K562 (cell line): Measurements from ENCODE around the gene SNRNP200. TPM values are rescaled to one million over a fixed set of nuclear protein-coding genes. Genes with fewer than 3 reads are reported as not detected.

Experiments
- ATAC-seq: fragments of 200-7000 bp; cut with Tn5 transposase; 3 replicates; pipeline ENCODE4 v1.9.1; 2020; ENCODE audit warnings: moderate library complexity
- Bru-seq: library from RNA; stranded (reverse); fragments of 400-500 nt; gene quantifications from one replicate; lab custom pipeline; 2021; lab: Mats Ljungman, UMichigan
- BruChase-seq, 2 experiments: library from RNA; stranded (reverse); fragments of 400-500 nt; gene quantifications; one replicate each; lab custom pipeline; 2021; lab: Mats Ljungman, UMichigan
- BruUV-seq: library from RNA; stranded (reverse); fragments of 400-500 nt; replicated peaks from 2 replicates; lab custom pipeline; 2021; lab: Mats Ljungman, UMichigan
- CTCF ChIA-PET: fragments of 300-600 bp; formaldehyde crosslinking; extraction: SDS; loops from one replicate; lab custom pipeline; 2021; ENCODE audit warnings: low intra/inter-chr PET ratio; lab: Yijun Ruan, JAX
- POLR2A ChIA-PET: fragments of 300-600, 350-650 bp; sonication (Branson Sonifier 250); formaldehyde crosslinking; extraction: SDS; loops from one replicate; lab custom pipeline; 2021; ENCODE audit warnings: antibody characterized with exemption, inconsistent platforms; lab: Yijun Ruan, JAX
- DNase-seq, 4 experiments: peaks; one replicate each; pipeline versions ENCODE4 v3.0.0 to v3.0.0-alpha.2; 2011 to 2018; ENCODE audit warnings: low spot score in 3 of 4, mixed read lengths in 3 of 4; ENCODE audit errors: extremely low read depth in 1 of 4
- FAIRE-seq: peaks from 2 replicates; lab custom pipeline; 2011; peaks lifted over from hg19 to GRCh38; lab: Jason Lieb, UNC
- H2AFZ ChIP-seq: 2 replicates; pipeline ENCODE4 v1.6.0; 2011; ENCODE audit warnings: low read depth, low read length, control low read depth, inconsistent platforms
- H3K27ac ChIP-seq: fragments of 200-600 bp; 3 replicates; pipeline ENCODE4 v1.8.0; 2011; ENCODE audit warnings: low read depth, mild to moderate bottlenecking, control low read depth, inconsistent platforms, low read length, moderate library complexity, mixed read lengths; ENCODE audit errors: extremely low read depth
- H3K27me3 ChIP-seq, 2 experiments: fragments of 300-600 bp in 1 of 2; 2 replicates in 1 of 2; 3 replicates in 1 of 2; pipeline versions ENCODE4 v1.6.0 to v1.8.0; 2011; ENCODE audit warnings: inconsistent platforms in 2 of 2, low read length in 2 of 2, mild to moderate bottlenecking in 1 of 2, mixed read lengths in 1 of 2, moderate library complexity in 1 of 2; ENCODE audit not compliant: control insufficient read depth in 2 of 2, insufficient read depth in 2 of 2
- H3K36me3 ChIP-seq: fragments of 300-600 bp; 3 replicates; pipeline ENCODE4 v1.8.0; 2011; ENCODE audit warnings: mild to moderate bottlenecking, low read length, inconsistent platforms; ENCODE audit not compliant: control insufficient read depth, insufficient read depth
- H3K4me1 ChIP-seq, 2 experiments: fragments of 200-600 bp in 1 of 2; replicated peaks in 1 of 2; 2 replicates in 1 of 2; 3 replicates in 1 of 2; pipeline versions ENCODE4 v1.5.1 to v1.8.0; 2011; ENCODE audit warnings: inconsistent platforms in 2 of 2, low read length in 2 of 2, mild to moderate bottlenecking in 1 of 2, mixed read lengths in 1 of 2, moderate library complexity in 1 of 2; ENCODE audit not compliant: control insufficient read depth in 2 of 2, insufficient read depth in 2 of 2
- H3K4me2 ChIP-seq: 2 replicates; pipeline ENCODE4 v1.6.1; 2011; ENCODE audit warnings: low read length, control low read depth, inconsistent platforms, mixed read lengths; ENCODE audit not compliant: insufficient read depth
- H3K4me3 ChIP-seq: fragments of 200-600 bp; sonication (generic), shearing (Covaris generic); 2 replicates; pipeline ENCODE4 v1.5.1; 2016; ENCODE audit warnings: control low read depth, inconsistent platforms
- H3K79me2 ChIP-seq: fragments of 200-600 bp; 3 replicates; pipeline ENCODE4 v1.8.0; 2011; ENCODE audit warnings: low read length, inconsistent platforms; ENCODE audit not compliant: control insufficient read depth, insufficient read depth
- H3K9ac ChIP-seq, 2 experiments: 2 replicates each; pipeline versions ENCODE4 v1.6.0 to v1.6.1; 2011; ENCODE audit warnings: low read depth in 2 of 2, low read length in 2 of 2, control low read depth in 1 of 2, inconsistent platforms in 1 of 2, mild to moderate bottlenecking in 1 of 2, mixed read lengths in 1 of 2; ENCODE audit not compliant: insufficient read depth in 1 of 2
- H3K9me1 ChIP-seq: one replicate; pipeline ENCODE4 v1.6.0; 2011; ENCODE audit warnings: inconsistent platforms, mild to moderate bottlenecking, low read length, moderate library complexity; ENCODE audit not compliant: control insufficient read depth, insufficient read depth
- H3K9me3 ChIP-seq: replicated peaks from 2 replicates; pipeline ENCODE4 v1.5.1; 2011; ENCODE audit warnings: low read depth, low read length, inconsistent platforms; ENCODE audit not compliant: control insufficient read depth, insufficient read depth
- H4K20me1 ChIP-seq: replicated peaks from 2 replicates; pipeline ENCODE4 v1.6.1; 2011; ENCODE audit warnings: low read length, inconsistent platforms, mixed read lengths; ENCODE audit not compliant: control insufficient read depth, insufficient read depth
- CBX8 ChIP-seq: fragments of 200-600 bp; sonication (generic); IDR thresholded peaks from 2 replicates; pipeline ENCODE4 v1.6.1; 2012; ENCODE audit warnings: borderline replicate concordance, mixed run types, low read depth, mild to moderate bottlenecking, moderate library complexity, mixed read lengths, low read length, control low read depth, inconsistent platforms; ENCODE audit not compliant: poor library complexity, severe bottlenecking; ENCODE audit errors: extremely low read depth
- EP400 ChIP-seq: fragments of 450-650 bp; IDR thresholded peaks from 2 replicates; pipeline ENCODE4 v1.6.1; 2017; ENCODE audit warnings: antibody characterized with exemption, mild to moderate bottlenecking, moderate library complexity
- IRF2 ChIP-seq: sonication (generic); formaldehyde crosslinking; IDR thresholded peaks from 2 replicates; pipeline ENCODE4 v1.8.1; 2022; ENCODE audit warnings: mild to moderate bottlenecking, missing genetic modification reagents
- NEUROD1 ChIP-seq: fragments of 150-350 bp; IDR thresholded peaks from 2 replicates; pipeline ENCODE4 v1.6.1; 2014; ENCODE audit warnings: borderline replicate concordance, low read length, low read depth; ENCODE audit not compliant: partially characterized antibody
- PHF20 ChIP-seq: fragments of 450-650 bp; IDR thresholded peaks from 2 replicates; pipeline ENCODE4 v1.6.1; 2018; ENCODE audit not compliant: partially characterized antibody
- YY1 ChIP-seq, 3 experiments: IDR thresholded peaks; 2 replicates each; pipeline ENCODE4 v1.6.1; 2011; ENCODE audit warnings: low read length in 2 of 3, mild to moderate bottlenecking in 2 of 3, moderate library complexity in 2 of 3, borderline replicate concordance in 1 of 3, control low read depth in 1 of 3, low read depth in 1 of 3; ENCODE audit not compliant: insufficient read depth in 3 of 3, insufficient replicate concordance in 2 of 3, control insufficient read depth in 1 of 3, insufficient read length in 1 of 3; ENCODE audit errors: extremely low read depth in 1 of 3
- ZBTB43 ChIP-seq: sonication (generic); formaldehyde crosslinking; IDR thresholded peaks from 2 replicates; pipeline ENCODE4 v1.8.0; 2023; ENCODE audit warnings: mild to moderate bottlenecking, missing genetic modification reagents
- ZNF175 ChIP-seq: fragments of 200-800 bp; sonication (Bioruptor generic); IDR thresholded peaks from 2 replicates; pipeline ENCODE4 v1.6.1; 2016; ENCODE audit warnings: low read depth, mild to moderate bottlenecking, missing genetic modification characterization, missing compliant biosample characterization
- ZNF561 ChIP-seq: fragments of 450-650 bp; formaldehyde crosslinking; conservative IDR thresholded peaks from 2 replicates; pipeline ENCODE4 v1.4.0; 2020; ENCODE audit warnings: mild to moderate bottlenecking, moderate library complexity
- ZNF57 ChIP-seq: fragments of 450-650 bp; formaldehyde crosslinking; IDR thresholded peaks from 2 replicates; pipeline ENCODE4 v1.4.0; 2020; ENCODE audit warnings: mild to moderate bottlenecking, moderate library complexity
- ZSCAN29 ChIP-seq: fragments of 450-650 bp; IDR thresholded peaks from 2 replicates; pipeline ENCODE4 v1.6.1; 2017
- WGBS: fragments of 100-300 bp; shearing (Covaris generic); methylation state at CpG from one replicate; pipeline ENCODE4 v1.1.6; 2016; ENCODE audit warnings: low coverage, mixed read lengths; ENCODE audit not compliant: insufficient coverage; ENCODE audit errors: missing lambda C conversion rate; 5-methylcytosine and 5-hydroxymethylcytosine counted together
- in situ Hi-C: fragments of 300-500 bp; cut with MboI; formaldehyde crosslinking; loops from 4 replicates; pipeline ENCODE4 v1.15.0; 2018; ENCODE audit warnings: inconsistent platforms, mixed read lengths
- intact Hi-C: fragments of 100-400 bp; cut with micrococcal nuclease; formaldehyde crosslinking; loops from 2 replicates; pipeline ENCODE4 v1.14.2; 2022
- long read RNA-seq, 3 experiments: library from polyadenylated mRNA in 2 of 3; library from RNA in 1 of 3; unstranded in 2 of 3; stranded (forward) in 1 of 3; transcript quantifications; one replicate each; pipeline ENCODE4 v2.0.0, GENCODE V29; 2019 to 2022
- polyA minus RNA-seq, 3 experiments: library from RNA; depleted of rRNA, polyadenylated mRNA; stranded (reverse); fragments of >200 nt; gene quantifications; 2 replicates each; pipeline ENCODE4 v1.2.3, GENCODE V29; 2011
- polyA plus RNA-seq, 8 experiments: library from polyadenylated mRNA; depleted of rRNA in 4 of 8; stranded (reverse) in 5 of 8; unstranded in 3 of 8; fragments of >200 nt; fragmentation: Nextera tagmentation in 2 of 8; fragmentation: Illumina TruSeq in 1 of 8; extraction: Ambion mirVana in 2 of 8; extraction: Trizol in 1 of 8; gene quantifications; 2 replicates each; pipeline versions ENCODE4 v1.2.1 to v1.2.3, GENCODE V29; 2011 to 2014; ENCODE audit warnings: inconsistent platforms in 1 of 8, missing spikeins in 1 of 8
- total RNA-seq, 7 experiments: library from RNA; depleted of rRNA in 6 of 7; stranded (reverse); fragments of >200 nt in 6 of 7; fragmentation: Illumina TruSeq in 2 of 7; extraction: Trizol in 2 of 7; gene quantifications; 2 replicates each; pipeline versions ENCODE4 v1.2.1 to v1.2.3, GENCODE V29; 2011 to 2021; ENCODE audit warnings: low replicate concordance in 1 of 7

SNRNP200 gene
- 357 and 597 TPM in 2 replicates for total RNA-seq (2011; cell fraction: chromatin; rRNA removed; ENCODE audit: low replicate concordance)
- total RNA-seq (2011; cell fraction: nucleolus; rRNA removed), result 292 and 296 TPM in 2 replicates
- total RNA-seq (2011; cell fraction: nucleoplasm; rRNA removed), result 272 and 298 TPM in 2 replicates
- 76.1 and 87.5 TPM in 2 replicates for total RNA-seq (2014; rRNA removed)
- total RNA-seq (2014; rRNA removed; fragmentation: Illumina TruSeq; extraction: Trizol), result 66.5 and 77.9 TPM in 2 replicates
- total RNA-seq (2015; rRNA removed; fragmentation: Illumina TruSeq; extraction: Trizol), result 94.4 and 95.0 TPM in 2 replicates
- total RNA-seq (2021), result 188 and 210 TPM in 2 replicates
- 191 and 199 TPM in 2 replicates for polyA plus RNA-seq (2011; rRNA removed)
- 297 and 335 TPM in 2 replicates for polyA plus RNA-seq (2011; cell fraction: cytosol; rRNA removed)
- 314 and 395 TPM in 2 replicates for polyA plus RNA-seq (2011; cell fraction: nucleus; rRNA removed)
- 148 and 177 TPM in 2 replicates for polyA plus RNA-seq (2012)
- polyA plus RNA-seq (2014; fragmentation: Illumina TruSeq; extraction: Trizol), result 224 and 231 TPM in 2 replicates
- 100 to 1,000 TPM in 1 of 2 experiments, 10 to 100 TPM in 1; 87.9 to 155 TPM for polyA plus RNA-seq (2014; fragmentation: Nextera tagmentation; extraction: Ambion mirVana)
- polyA plus RNA-seq (2014; rRNA removed), result 171 and 181 TPM in 2 replicates
- 329 and 491 TPM in 2 replicates for polyA minus RNA-seq (2011; rRNA and poly(A)+ RNA removed)
- polyA minus RNA-seq (2011; cell fraction: cytosol; rRNA and poly(A)+ RNA removed), result 205 and 221 TPM in 2 replicates
- 92.2 and 124 TPM in 2 replicates for polyA minus RNA-seq (2011; cell fraction: nucleus; rRNA and poly(A)+ RNA removed)
- percentile 91 among the genes with signal in this experiment for Bru-seq, nascent RNA
- BruChase-seq, experiment 1, labeled RNA remaining after a 2-hour chase, result percentile 89 among the genes with signal in this experiment
- BruChase-seq, experiment 2, labeled RNA remaining after a 6-hour chase, result percentile 93 among the genes with signal in this experiment
- long read RNA-seq, experiment 1, full-length matches to known transcripts, result 35 of 539 reads
- long read RNA-seq, experiment 1, partial matches to known transcripts, result 470 of 539 reads
- long read RNA-seq, experiment 1, other reads (novel, unspliced or antisense), result 34 of 539 reads
- long read RNA-seq, experiment 2, full-length matches to known transcripts, result 32 of 173 reads
- long read RNA-seq, experiment 2, partial matches to known transcripts, result 84 of 173 reads
- long read RNA-seq, experiment 2, other reads (novel, unspliced or antisense), result 57 of 173 reads
- long read RNA-seq, experiment 3, full-length matches to known transcripts, result 5 of 35 reads
- long read RNA-seq, experiment 3, partial matches to known transcripts, result 28 of 35 reads
- long read RNA-seq, experiment 3, other reads (novel, unspliced or antisense), result 2 of 35 reads

- peak within 1 kb of the TSS; percentile 93 for H3K4me3 ChIP-seq
- peak within 1 kb of the TSS; percentile 92 to 98 for H3K9ac ChIP-seq
- no peaks in the 10 kb centered on the region for H4K20me1 ChIP-seq
- no peaks in the 10 kb centered on the region for H3K9me3 ChIP-seq
- H3K9me1 ChIP-seq, result no peaks in the 10 kb centered on the region
- FAIRE-seq (peak; percentile 84), ATAC-seq (peak; percentile 98), DNase-seq (peak; percentile 89 to 95 (median 92))
- peak within 1 kb of the TSS; percentile 92 for H2AFZ ChIP-seq
- peak within 1 kb of the TSS; percentile 91 for H3K27ac ChIP-seq
- H3K27me3 ChIP-seq, result no peaks in the 10 kb centered on the region
- H3K4me2 ChIP-seq, result peak within 1 kb of the TSS; percentile 99
- intact Hi-C loops (loop anchor here (1.0 to 10.0 kb wide), 3 partner anchors 15 to 199 kb away; partner anchors contain the start of genes NCAPH and NEURL3), in situ Hi-C loops (no loop called here)
- WGBS, result 0% methylated on average over 38 of the region's 61 CpGs
- no TSS peak for BruUV-seq
- H3K36me3 ChIP-seq, result peaks cover 43% of the 10 kb centered on the region
- peaks cover 13 to 14% of the 10 kb centered on the region in 2 experiments; a peak in 3 of 5 replicates for H3K4me1 ChIP-seq
- ChIA-PET CTCF (no interaction called here), POLR2A (interaction anchor here (0.7 to 2.9 kb wide), 12 partner anchors 9 to 97 kb away, joined by 3 to 15 read pairs (median 4); partner anchors contain the start of genes NCAPH and STARD7)
- H3K79me2 ChIP-seq, result peaks cover 60% of the 10 kb centered on the region
- TF ChIP-seq NEUROD1 (peak; percentile 73), CBX8 (no peak), ZNF175 (CRISPR knock-in tag) (peak; percentile 83; the same call in 1 of the 2 replicates), YY1 (IDR thresholded peaks at IDR 0.05; ENCODE audit: borderline replicate concordance in 1 of 3, control insufficient read depth in 1 of 3, extremely low read depth in 1 of 3, insufficient read depth in 3 of 3, insufficient read length in 1 of 3, insufficient replicate concordance in 2 of 3, low read depth in 1 of 3, low read length in 2 of 3) (peak in 2 of 3 experiments; percentile 74 to 87), PHF20 (peak; percentile 96), IRF2 (CRISPR knock-in tag) (no peak), ZNF57 (CRISPR knock-in tag) (no peak), ZBTB43 (CRISPR knock-in tag) (no peak), ZSCAN29 (peak; percentile 6; the same call in 1 of the 2 replicates), ZNF561 (CRISPR knock-in tag) (no peak), EP400 (peak; percentile 98)
These were observed at the start of gene SNRNP200 for GRCh38 chr2:96305091-96305978. Gene SNRNP200 (minus strand): TSS chr2:96305546. CDS start chr2:96305437, 109 bp downstream.
